GM12801 (cell line): ENCODE results near the gene IREB2.

Experiments used
- TF ChIP-seq, protein P1 (sequence below): IDR thresholded peaks from one replicate; pipeline ENCODE4 v1.5.1; 2011; ENCODE audit warnings: control low read depth; ENCODE audit not compliant: insufficient read length; ENCODE audit errors: extremely low read depth

The IREB2 gene

DNA sequence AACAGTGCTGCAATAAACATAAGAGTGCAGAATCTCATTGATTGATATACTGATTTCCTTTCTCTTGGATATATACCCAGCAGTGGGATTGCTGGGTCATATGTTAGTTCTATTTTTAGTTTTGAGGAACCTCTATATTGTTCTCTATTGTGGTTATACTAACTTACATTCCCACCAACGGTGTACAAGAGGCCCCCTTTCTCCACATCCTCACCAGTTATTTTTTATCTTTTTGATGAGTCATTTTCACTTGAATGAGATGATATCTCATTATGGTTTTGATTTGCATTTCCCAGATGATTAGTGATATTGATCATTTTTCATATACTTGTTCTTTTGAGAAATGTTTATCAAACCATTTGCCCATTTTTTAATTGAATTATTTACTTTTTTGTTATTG lies 12.4 kb upstream of the IREB2 start:
- TF ChIP-seq, protein P1, sequence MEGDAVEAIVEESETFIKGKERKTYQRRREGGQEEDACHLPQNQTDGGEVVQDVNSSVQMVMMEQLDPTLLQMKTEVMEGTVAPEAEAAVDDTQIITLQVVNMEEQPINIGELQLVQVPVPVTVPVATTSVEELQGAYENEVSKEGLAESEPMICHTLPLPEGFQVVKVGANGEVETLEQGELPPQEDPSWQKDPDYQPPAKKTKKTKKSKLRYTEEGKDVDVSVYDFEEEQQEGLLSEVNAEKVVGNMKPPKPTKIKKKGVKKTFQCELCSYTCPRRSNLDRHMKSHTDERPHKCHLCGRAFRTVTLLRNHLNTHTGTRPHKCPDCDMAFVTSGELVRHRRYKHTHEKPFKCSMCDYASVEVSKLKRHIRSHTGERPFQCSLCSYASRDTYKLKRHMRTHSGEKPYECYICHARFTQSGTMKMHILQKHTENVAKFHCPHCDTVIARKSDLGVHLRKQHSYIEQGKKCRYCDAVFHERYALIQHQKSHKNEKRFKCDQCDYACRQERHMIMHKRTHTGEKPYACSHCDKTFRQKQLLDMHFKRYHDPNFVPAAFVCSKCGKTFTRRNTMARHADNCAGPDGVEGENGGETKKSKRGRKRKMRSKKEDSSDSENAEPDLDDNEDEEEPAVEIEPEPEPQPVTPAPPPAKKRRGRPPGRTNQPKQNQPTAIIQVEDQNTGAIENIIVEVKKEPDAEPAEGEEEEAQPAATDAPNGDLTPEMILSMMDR: no peak

DNA sequence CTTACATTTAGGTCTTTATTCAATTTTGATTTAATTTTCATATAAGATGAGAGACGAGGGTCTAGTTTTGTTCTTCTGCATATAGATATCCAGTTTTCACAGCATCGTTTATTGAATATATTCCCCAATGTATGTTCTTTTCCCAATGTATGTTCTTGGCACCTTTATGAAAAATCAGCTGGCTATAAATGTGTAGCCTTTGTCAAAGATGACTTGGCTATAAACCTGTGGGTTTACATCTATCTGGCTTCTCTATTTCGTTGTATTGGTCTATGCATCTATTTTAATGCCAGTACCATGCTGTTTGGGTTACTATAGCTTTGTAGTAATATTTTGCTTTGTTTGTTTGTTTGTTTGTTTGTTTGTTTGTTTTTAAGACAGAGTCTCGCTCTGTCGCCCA lies 11.7 kb upstream of the IREB2 start:
- TF ChIP-seq, protein P1: no peak

DNA sequence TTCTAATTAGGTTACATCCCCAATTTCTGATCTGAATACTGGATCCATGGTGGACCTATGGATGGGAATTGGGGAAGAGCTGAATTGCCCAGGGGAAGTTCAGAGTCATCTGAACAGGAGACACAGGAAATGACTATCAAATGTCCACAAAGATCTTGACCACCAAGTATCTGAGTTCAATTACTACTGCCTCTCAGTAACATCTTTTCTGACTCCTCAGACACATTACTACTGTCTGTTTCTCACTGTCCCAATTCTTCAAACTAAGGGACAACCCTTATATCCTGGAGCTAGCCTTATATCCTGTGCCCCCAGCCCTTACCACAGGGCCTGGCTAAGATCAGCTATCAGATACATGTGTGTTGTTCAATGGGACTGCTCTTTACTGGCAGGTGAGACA lies 10.1 kb upstream of the IREB2 start:
- TF ChIP-seq, protein P1: no peak

DNA sequence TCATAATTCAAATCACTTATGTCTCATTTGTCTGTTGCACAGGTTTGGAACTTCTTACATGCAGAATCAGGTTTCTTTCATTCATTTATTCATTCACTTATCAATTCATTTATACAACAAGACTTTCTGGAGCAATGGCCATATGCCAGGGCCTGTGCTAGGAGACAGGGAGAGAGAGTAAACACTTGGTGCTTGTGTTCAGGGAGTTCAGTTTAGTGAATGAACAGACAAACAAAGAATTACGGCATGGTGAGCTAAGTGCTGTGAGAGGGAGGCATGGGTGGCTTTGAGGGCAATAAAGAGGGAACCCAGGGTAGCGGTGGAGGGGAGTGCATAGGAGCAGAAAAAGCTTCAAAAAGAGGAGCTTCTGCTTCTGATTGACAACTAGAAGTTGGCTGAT lies 8.5 kb upstream of the IREB2 start:
- TF ChIP-seq, protein P1: no peak

DNA sequence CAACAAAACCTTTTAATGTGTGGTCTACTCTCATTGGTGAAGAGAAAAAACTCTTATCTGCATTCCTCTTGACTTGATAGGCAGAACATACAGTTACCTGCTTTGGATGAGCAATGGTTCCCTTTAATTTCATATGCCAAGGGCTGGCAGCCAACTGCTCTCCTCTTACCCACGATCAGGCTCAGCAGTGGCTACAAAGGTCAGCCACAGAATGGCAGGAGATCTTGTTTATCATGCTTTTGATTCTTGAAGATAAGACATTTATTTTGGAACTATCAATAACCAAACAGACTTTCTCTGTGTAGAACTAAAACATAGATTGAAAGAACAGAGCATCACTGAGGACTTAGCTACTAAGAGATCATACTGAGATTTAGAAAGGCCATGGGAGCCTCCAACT lies 6.1 kb upstream of the IREB2 start:
- TF ChIP-seq, protein P1: no peak

DNA sequence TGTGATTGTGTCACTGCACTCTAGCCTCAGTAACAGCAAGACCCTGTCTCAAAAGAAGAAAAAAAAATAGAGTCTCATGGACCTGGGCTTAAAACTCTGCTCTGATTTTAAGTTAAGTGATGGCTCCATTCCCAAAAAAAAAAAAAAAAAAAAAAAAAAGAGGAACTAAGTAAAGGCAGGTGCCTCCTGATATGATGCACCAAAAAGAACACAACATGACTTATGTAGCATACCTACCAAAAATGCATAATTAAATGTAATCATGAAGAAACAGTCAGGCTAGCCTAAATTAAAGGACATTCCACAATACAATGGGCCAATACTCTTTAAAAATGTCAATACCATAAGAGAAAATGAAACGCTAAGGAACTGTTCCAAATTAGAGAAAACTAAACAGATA lies 5.4 kb upstream of the IREB2 start:
- TF ChIP-seq, protein P1: no peak

DNA sequence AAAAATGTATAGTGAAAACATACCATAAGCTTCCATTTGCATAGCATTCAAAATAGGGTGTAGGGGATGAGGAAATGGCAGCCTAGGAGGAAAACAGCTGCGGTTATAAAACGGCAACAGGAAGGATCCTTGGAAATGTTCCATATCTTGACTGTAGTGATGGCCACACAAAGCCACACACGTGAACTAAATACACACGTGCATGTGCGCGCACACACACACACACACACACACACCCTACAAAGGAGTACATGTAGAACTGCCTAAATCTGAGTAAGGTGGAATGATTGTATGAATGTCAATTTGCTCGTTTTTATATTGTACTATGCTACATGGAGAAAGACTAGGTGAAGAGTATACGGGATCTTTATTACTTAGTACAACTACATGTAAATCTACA lies 3.9 kb upstream of the IREB2 start:
- TF ChIP-seq, protein P1: no peak
